ENCODE measurements around the gene TRIM8. TPM values are rescaled to one million over a fixed set of nuclear protein-coding genes. Genes with fewer than 3 reads are reported as not detected.

The TRIM8 gene, protein sequence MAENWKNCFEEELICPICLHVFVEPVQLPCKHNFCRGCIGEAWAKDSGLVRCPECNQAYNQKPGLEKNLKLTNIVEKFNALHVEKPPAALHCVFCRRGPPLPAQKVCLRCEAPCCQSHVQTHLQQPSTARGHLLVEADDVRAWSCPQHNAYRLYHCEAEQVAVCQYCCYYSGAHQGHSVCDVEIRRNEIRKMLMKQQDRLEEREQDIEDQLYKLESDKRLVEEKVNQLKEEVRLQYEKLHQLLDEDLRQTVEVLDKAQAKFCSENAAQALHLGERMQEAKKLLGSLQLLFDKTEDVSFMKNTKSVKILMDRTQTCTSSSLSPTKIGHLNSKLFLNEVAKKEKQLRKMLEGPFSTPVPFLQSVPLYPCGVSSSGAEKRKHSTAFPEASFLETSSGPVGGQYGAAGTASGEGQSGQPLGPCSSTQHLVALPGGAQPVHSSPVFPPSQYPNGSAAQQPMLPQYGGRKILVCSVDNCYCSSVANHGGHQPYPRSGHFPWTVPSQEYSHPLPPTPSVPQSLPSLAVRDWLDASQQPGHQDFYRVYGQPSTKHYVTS
- 10 to 100 TPM; 63.6 to 73.0 TPM for total RNA-seq
- 58.2 to 70.6 reads per million in 2 donors for total RNA-seq

- ATAC-seq = no peak
- peak; percentile 43 to 50 (median 45) for DNase-seq
- Mint-ChIP-seq H3K27me3 (no peaks in the 10 kb centered on the region), H3K27ac (peak within 1 kb of the TSS; percentile 99), H3K4me3 (peak within 1 kb of the TSS; percentile 99), H3K4me1 (peaks cover 39% of the 10 kb centered on the region), H3K36me3 (ENCODE audit: low read depth) (peaks cover 2% of the 10 kb centered on the region)
- H3K9me3 ChIP-seq (ENCODE audit: control insufficient read depth, low read length, poor library complexity, severe bottlenecking) = no peaks in the 10 kb centered on the region
Measured at GRCh38 chr10:102644066-102644645, at the start of gene TRIM8. Gene TRIM8 (plus strand): TSS chr10:102644479. CDS start chr10:102644618, 139 bp downstream.

- DNase-seq (no peak), ATAC-seq (no peak)
- Mint-ChIP-seq H3K4me1 (peaks cover under 1% of the 10 kb centered on the region), H3K4me3 (no peak overlapping the region), H3K27ac (no peak overlapping the region), H3K36me3 (ENCODE audit: low read depth) (no peaks in the 10 kb centered on the region), H3K27me3 (no peaks in the 10 kb centered on the region)
- no peaks in the 10 kb centered on the region for H3K9me3 ChIP-seq (ENCODE audit: control insufficient read depth, low read length, poor library complexity, severe bottlenecking)
Measured at GRCh38 chr10:102595293-102595692, 49.0 kb upstream of the TRIM8 start.

DNA sequence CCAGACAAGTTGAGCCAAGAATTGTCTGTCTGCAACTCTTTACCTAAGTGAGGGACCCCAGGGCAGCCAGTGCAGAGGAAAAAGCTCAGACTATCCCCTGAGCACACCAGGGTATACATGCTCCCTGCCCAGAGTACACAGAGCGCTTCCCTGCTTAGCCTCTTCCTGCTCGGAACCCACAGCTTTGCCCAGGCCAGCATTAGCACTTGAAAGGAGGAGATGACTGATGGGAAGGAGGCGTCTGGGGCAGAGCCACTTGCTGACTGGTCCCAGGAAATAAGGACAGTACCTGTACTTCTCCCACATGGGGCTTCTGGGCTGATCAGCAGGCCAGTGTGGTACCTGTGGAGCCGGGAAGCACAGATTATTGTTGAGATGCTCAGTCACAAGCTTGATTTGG is 48.4 kb upstream of the TRIM8 start:
- no peak for DNase-seq
- ATAC-seq = no peak
- H3K27me3 Mint-ChIP-seq = no peaks in the 10 kb centered on the region
- no peaks in the 10 kb centered on the region for H3K36me3 Mint-ChIP-seq (ENCODE audit: low read depth)
- H3K4me3 Mint-ChIP-seq = no peak overlapping the region
- peaks cover 2% of the 10 kb centered on the region for H3K4me1 Mint-ChIP-seq
- H3K9me3 ChIP-seq (ENCODE audit: control insufficient read depth, low read length, poor library complexity, severe bottlenecking) = no peaks in the 10 kb centered on the region
- H3K27ac Mint-ChIP-seq = peak overlapping the region; percentile 8

DNA sequence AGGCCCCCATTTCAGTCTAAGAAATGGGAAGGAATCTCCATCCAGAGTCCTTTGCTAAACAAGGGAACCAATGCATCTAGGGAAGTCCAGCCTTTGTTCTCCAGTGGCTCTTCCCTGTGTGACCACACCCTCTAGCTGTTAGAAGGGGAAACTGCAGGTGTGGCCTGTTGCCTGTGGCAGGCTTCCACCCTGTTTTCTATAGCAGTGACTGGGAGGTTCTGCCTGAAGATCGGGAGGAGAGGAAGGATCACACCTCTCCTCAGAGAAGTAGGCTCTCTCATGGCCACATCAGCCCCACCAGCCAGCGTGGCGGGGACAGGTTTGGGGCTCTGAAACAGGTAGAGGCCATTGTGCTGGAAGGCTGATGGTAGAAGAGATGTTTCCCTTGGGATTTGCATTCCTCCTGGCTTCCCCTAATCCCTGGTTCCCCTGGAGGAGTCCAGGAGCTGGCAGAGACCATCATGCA is 47.7 kb upstream of the TRIM8 start:
- Mint-ChIP-seq H3K4me3 (no peak overlapping the region), H3K27me3 (no peaks in the 10 kb centered on the region), H3K27ac (peak overlapping the region; percentile 24), H3K36me3 (ENCODE audit: low read depth) (no peaks in the 10 kb centered on the region), H3K4me1 (peaks cover 2% of the 10 kb centered on the region)
- ATAC-seq (peak; percentile 59), DNase-seq (no peak)
- H3K9me3 ChIP-seq (ENCODE audit: control insufficient read depth, low read length, poor library complexity, severe bottlenecking) = no peaks in the 10 kb centered on the region

DNA sequence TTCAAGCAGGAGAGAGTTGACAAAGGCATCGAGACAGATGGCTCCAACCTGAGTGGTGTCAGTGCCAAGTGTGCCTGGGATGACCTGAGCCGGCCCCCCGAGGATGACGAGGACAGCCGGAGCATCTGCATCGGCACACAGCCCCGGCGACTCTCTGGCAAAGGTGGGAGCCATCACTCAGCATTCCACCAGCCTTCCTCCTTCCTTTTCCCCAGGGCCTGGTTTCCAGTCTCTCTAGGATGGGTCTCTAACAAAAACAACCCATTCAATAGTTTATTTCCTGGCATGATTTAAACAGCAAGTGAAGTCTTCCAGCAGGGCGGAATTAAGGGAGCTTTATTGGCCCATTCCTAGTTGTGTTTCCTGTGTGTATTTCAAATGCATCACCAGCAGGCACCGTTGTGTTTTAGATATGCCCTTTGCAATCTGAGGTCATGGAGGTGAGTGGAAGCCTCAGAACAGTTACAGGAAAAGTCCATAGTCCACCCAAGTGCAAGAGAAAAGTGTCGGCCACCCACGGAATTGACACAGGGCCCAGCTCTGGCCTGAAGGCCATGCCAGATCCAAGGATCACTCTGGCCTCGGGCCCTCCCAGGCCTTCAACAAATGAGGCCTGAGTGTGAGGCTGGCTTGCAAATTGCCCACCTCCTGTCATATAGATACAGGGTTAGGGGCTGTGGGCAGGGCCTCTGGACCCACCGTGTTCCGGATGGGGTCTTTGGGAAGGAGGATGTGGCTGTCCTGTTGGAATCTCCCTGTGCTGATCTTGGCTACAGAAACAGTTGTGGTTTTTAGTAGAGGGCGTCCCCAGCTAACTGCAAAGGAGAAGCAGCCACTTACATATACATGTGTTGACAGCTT is 46.9 kb upstream of the TRIM8 start:
- DNase-seq = no peak
- Mint-ChIP-seq H3K27ac (peak overlapping the region; percentile 24), H3K27me3 (no peaks in the 10 kb centered on the region), H3K36me3 (ENCODE audit: low read depth) (no peaks in the 10 kb centered on the region), H3K4me3 (no peak overlapping the region), H3K4me1 (peaks cover 2% of the 10 kb centered on the region)
- H3K9me3 ChIP-seq (ENCODE audit: control insufficient read depth, low read length, poor library complexity, severe bottlenecking) = no peaks in the 10 kb centered on the region
- no peak for ATAC-seq

- no peaks in the 10 kb centered on the region for H3K36me3 Mint-ChIP-seq (ENCODE audit: low read depth)
- ATAC-seq = no peak
- peak overlapping the region; percentile 49 for H3K27ac Mint-ChIP-seq
- no peak overlapping the region for H3K4me3 Mint-ChIP-seq
- H3K27me3 Mint-ChIP-seq = no peaks in the 10 kb centered on the region
- H3K4me1 Mint-ChIP-seq = peaks cover 2% of the 10 kb centered on the region
- H3K9me3 ChIP-seq (ENCODE audit: control insufficient read depth, low read length, poor library complexity, severe bottlenecking) = no peaks in the 10 kb centered on the region
- DNase-seq = no peak
Measured at GRCh38 chr10:102598243-102598642, 46.0 kb upstream of the TRIM8 start.

- Mint-ChIP-seq H3K27me3 (no peaks in the 10 kb centered on the region), H3K36me3 (ENCODE audit: low read depth) (peaks cover 3% of the 10 kb centered on the region), H3K27ac (no peak overlapping the region), H3K4me3 (no peak overlapping the region), H3K4me1 (peaks cover 2% of the 10 kb centered on the region)
- DNase-seq (no peak), ATAC-seq (no peak)
- no peaks in the 10 kb centered on the region for H3K9me3 ChIP-seq (ENCODE audit: control insufficient read depth, low read length, poor library complexity, severe bottlenecking)
Measured at GRCh38 chr10:102599565-102600327, 44.5 kb upstream of the TRIM8 start.

DNA sequence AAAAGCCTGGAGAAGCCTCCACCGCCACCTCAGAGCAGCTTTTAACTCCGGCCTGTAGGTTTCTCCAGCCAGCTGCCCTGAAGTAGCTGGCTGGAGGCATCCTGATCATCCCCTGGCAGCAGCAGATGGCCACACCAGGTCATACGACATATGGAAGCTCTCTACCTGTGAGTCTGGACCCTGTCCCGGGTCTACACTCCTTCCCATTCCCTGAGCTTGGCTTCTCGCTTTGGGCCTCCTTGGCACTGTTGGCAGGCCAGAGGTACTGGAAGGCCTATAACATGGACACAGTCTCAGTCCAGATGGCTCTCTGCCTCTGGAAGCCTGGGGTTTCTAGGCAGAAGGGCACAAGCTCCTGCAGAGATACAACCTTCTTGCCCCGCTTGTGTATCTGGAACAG is 43.5 kb upstream of the TRIM8 start:
- H3K27me3 Mint-ChIP-seq = no peaks in the 10 kb centered on the region
- H3K36me3 Mint-ChIP-seq (ENCODE audit: low read depth) = peaks cover 3% of the 10 kb centered on the region
- ATAC-seq = no peak
- no peak overlapping the region for H3K4me3 Mint-ChIP-seq
- no peak overlapping the region for H3K27ac Mint-ChIP-seq
- DNase-seq = no peak
- peaks cover 2% of the 10 kb centered on the region for H3K4me1 Mint-ChIP-seq
- H3K9me3 ChIP-seq (ENCODE audit: control insufficient read depth, low read length, poor library complexity, severe bottlenecking) = no peaks in the 10 kb centered on the region

DNA sequence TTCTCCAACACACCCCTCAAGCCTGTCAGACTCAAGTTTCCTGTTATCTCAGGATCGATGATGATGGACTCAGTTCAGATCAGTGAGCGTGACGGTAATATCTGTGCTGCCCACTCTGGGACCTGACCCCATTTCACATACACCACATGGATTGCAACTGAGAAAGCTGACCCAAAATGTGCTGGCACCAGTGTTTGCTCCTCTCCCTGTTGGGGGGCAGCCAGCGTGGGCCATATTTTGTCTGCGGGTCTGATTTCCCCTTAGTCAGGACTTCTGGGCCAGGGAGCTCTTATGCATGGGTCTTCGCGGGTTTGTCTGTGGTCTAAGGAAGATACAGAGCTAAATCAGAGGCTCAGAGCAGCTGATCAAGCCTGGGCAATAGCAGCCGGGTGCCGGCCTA is 42.6 kb upstream of the TRIM8 start:
- ATAC-seq (no peak), DNase-seq (no peak)
- H3K4me1 Mint-ChIP-seq = peaks cover 2% of the 10 kb centered on the region
- no peaks in the 10 kb centered on the region for H3K9me3 ChIP-seq (ENCODE audit: control insufficient read depth, low read length, poor library complexity, severe bottlenecking)
- H3K27ac Mint-ChIP-seq = no peak overlapping the region
- peaks cover 3% of the 10 kb centered on the region for H3K36me3 Mint-ChIP-seq (ENCODE audit: low read depth)
- no peak overlapping the region for H3K4me3 Mint-ChIP-seq
- no peaks in the 10 kb centered on the region for H3K27me3 Mint-ChIP-seq

DNA sequence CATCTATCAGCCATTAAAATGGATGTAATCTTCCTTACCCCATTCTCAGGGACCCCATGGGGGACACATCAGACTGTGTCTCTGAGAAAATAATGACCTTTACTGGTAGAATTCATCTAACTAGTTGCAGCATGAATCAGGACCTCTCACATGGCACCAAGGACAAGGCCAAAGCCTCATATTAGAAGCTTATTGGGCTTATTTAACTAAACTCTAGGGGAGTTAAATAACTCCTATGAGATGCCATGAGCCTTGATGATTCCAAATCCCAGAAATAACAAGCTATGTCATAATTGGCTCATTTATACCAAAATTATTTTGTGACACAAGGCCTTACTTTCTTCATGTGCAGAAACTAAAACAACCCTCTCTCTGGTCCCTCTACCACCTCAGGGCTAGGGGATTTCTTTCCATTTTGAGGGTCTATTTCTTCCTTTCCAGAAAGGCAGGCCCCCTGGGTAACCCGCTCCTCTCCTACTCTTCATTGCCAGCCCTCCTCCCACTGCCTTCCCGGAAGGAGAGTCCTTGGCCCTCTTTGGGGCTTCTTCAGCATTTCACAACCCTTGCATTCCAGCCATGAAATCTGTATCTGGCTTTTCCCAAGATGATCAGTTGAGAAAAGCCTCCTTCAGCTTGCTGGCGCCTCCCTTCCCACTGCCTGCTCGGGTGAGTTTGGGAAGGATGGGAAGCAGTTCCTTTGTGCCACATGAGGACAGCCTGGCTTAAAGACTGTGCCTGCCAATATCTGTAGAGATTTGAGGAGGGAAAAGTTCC is 41.8 kb upstream of the TRIM8 start:
- H3K36me3 Mint-ChIP-seq (ENCODE audit: low read depth) = peaks cover 3% of the 10 kb centered on the region
- H3K9me3 ChIP-seq (ENCODE audit: control insufficient read depth, low read length, poor library complexity, severe bottlenecking) = no peaks in the 10 kb centered on the region

GRCh38 chr10:102603946-102604345 is 40.3 kb upstream of the TRIM8 start:
- no peak overlapping the region for H3K4me3 Mint-ChIP-seq
- DNase-seq = no peak
- H3K9me3 ChIP-seq (ENCODE audit: control insufficient read depth, low read length, poor library complexity, severe bottlenecking) = no peaks in the 10 kb centered on the region
- ATAC-seq = no peak
- peaks cover 6% of the 10 kb centered on the region for H3K4me1 Mint-ChIP-seq
- H3K27ac Mint-ChIP-seq = no peak overlapping the region
- H3K27me3 Mint-ChIP-seq = no peaks in the 10 kb centered on the region
- H3K36me3 Mint-ChIP-seq (ENCODE audit: low read depth) = peaks cover 3% of the 10 kb centered on the region

More for the DNA sequence above, 41.8 kb upstream of the TRIM8 start:
- Mint-ChIP-seq H3K4me3 (no peak overlapping the region), H3K4me1 (peaks cover 2% of the 10 kb centered on the region), H3K27ac (no peak overlapping the region), H3K27me3 (no peaks in the 10 kb centered on the region)
- ATAC-seq = no peak
- no peak for DNase-seq

DNA sequence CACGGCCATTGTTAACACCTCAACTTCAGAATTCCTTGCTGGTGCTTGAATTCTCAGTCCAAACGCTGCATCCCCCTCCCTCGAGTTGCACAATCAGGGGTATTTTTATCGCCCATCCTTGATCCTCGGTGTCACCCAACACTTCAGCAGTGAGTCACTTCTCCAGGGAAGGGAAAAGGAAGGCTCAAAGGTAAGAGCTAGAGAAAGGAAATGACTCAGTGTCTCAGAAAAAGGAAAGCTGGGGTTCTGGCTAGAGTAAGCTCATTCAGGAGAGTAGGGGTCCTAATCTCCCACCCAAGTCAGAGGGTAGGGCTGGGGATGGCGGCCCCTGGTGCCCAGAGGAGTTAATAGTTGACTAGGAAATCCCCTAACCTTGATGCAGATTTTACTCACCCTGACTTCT is 39.8 kb upstream of the TRIM8 start:
- no peaks in the 10 kb centered on the region for H3K9me3 ChIP-seq (ENCODE audit: control insufficient read depth, low read length, poor library complexity, severe bottlenecking)
- H3K4me1 Mint-ChIP-seq = peaks cover 9% of the 10 kb centered on the region
- no peak overlapping the region for H3K4me3 Mint-ChIP-seq
- no peak for DNase-seq
- ATAC-seq = no peak
- H3K36me3 Mint-ChIP-seq (ENCODE audit: low read depth) = peaks cover 3% of the 10 kb centered on the region
- H3K27me3 Mint-ChIP-seq = no peaks in the 10 kb centered on the region
- H3K27ac Mint-ChIP-seq = no peak overlapping the region

Measured in T-helper 17 cell (primary cell).